Measurements from ENCODE around the gene SH3TC1.

Gene SH3TC1

GRCh38 chr4:8198906-8199593 lies at the start of gene SH3TC1:
TSS of gene SH3TC1 (plus strand) at chr4:8199290. CDS start at chr4:8205195, 5,905 bp downstream.
- DNase-seq (ENCODE audit: low spot score) (peak; percentile 88), FAIRE-seq (peak; percentile 81)

- DNase-seq (ENCODE audit: low spot score): no peak
Observed at GRCh38 chr4:8149664-8150063, 49.4 kb upstream of the SH3TC1 start.

GRCh38 chr4:8150152-8151090 lies 48.7 kb upstream of the SH3TC1 start:
- FAIRE-seq: no peak
- no peak for DNase-seq (ENCODE audit: low spot score)

More at GRCh38 chr4:8149664-8150063, 49.4 kb upstream of the SH3TC1 start:
- FAIRE-seq: no peak

GRCh38 chr4:8151165-8151650 lies 47.9 kb upstream of the SH3TC1 start:
- DNase-seq (ENCODE audit: low spot score) (no peak), FAIRE-seq (no peak)

GRCh38 chr4:8152090-8152864 lies 46.8 kb upstream of the SH3TC1 start:
- DNase-seq (ENCODE audit: low spot score): no peak
- FAIRE-seq: no peak

GRCh38 chr4:8152865-8153257 lies 46.2 kb upstream of the SH3TC1 start:
- DNase-seq (ENCODE audit: low spot score) (no peak), FAIRE-seq (no peak)

GRCh38 chr4:8153441-8153840 lies 45.6 kb upstream of the SH3TC1 start:
- no peak for DNase-seq (ENCODE audit: low spot score)
- FAIRE-seq: no peak

GRCh38 chr4:8155048-8155447 lies 44.0 kb upstream of the SH3TC1 start:
- FAIRE-seq (no peak), DNase-seq (ENCODE audit: low spot score) (no peak)

GRCh38 chr4:8155660-8156421 lies 43.2 kb upstream of the SH3TC1 start:
- FAIRE-seq: no peak
- no peak for DNase-seq (ENCODE audit: low spot score)

- DNase-seq (ENCODE audit: low spot score) (no peak), FAIRE-seq (no peak)
Observed at GRCh38 chr4:8156617-8157016, 42.5 kb upstream of the SH3TC1 start.

GRCh38 chr4:8157496-8157895 lies 41.6 kb upstream of the SH3TC1 start:
- no peak for DNase-seq (ENCODE audit: low spot score)
- no peak for FAIRE-seq

- no peak for DNase-seq (ENCODE audit: low spot score)
- FAIRE-seq: no peak
Observed at GRCh38 chr4:8157944-8158709, 41.0 kb upstream of the SH3TC1 start.

- DNase-seq (ENCODE audit: low spot score) (peak; percentile 89), FAIRE-seq (no peak)
Observed at GRCh38 chr4:8158710-8159536, 40.2 kb upstream of the SH3TC1 start, which contains the start of gene ABLIM2. TSS of gene ABLIM2 (minus strand) at chr4:8158813. CDS start at chr4:8158689, 124 bp downstream.

GRCh38 chr4:8159537-8160232 lies 39.4 kb upstream of the SH3TC1 start:
- no peak for FAIRE-seq
- DNase-seq (ENCODE audit: low spot score): no peak

GRCh38 chr4:8160233-8160560 lies 38.9 kb upstream of the SH3TC1 start:
- FAIRE-seq: no peak

GRCh38 chr4:8160572-8160971 lies 38.5 kb upstream of the SH3TC1 start:
- no peak for DNase-seq (ENCODE audit: low spot score)
- no peak for FAIRE-seq

More at GRCh38 chr4:8160233-8160560, 38.9 kb upstream of the SH3TC1 start:
- no peak for DNase-seq (ENCODE audit: low spot score)

GRCh38 chr4:8162625-8163024 lies 36.5 kb upstream of the SH3TC1 start:
- no peak for DNase-seq (ENCODE audit: low spot score)
- FAIRE-seq: no peak

GRCh38 chr4:8163026-8163425 lies 36.1 kb upstream of the SH3TC1 start:
- DNase-seq (ENCODE audit: low spot score) (no peak), FAIRE-seq (no peak)
